MCF 10A (cell line): Measurements from ENCODE around the gene MLF2. TPM values are rescaled to one million over a fixed set of nuclear protein-coding genes. Genes with fewer than 3 reads are reported as not detected.
A peak's percentile ranks its signal among the peaks of the same experiment; 100 is the strongest.

ENCODE experiments used
- BruUV-seq: library from RNA; stranded (reverse); fragments of 400-500 nt; replicated peaks from 2 replicates; lab custom pipeline; 2021; lab: Mats Ljungman, UMichigan
- CTCF ChIA-PET: fragments of 300-600 bp; sonication (Branson Sonifier 250); formaldehyde crosslinking; extraction: SDS; loops from one replicate; lab custom pipeline; 2021; ENCODE audit warnings: antibody characterized with exemption, inconsistent platforms; lab: Yijun Ruan, JAX
- POLR2A ChIA-PET: fragments of 300-600, 350-650 bp; sonication (Branson Sonifier 250); formaldehyde crosslinking; extraction: SDS; loops from one replicate; lab custom pipeline; 2020; ENCODE audit warnings: antibody characterized with exemption, inconsistent platforms; lab: Yijun Ruan, JAX
- DNase-seq: peaks from one replicate; pipeline ENCODE4 v3.0.0-alpha.2; 2018; ENCODE audit not compliant: unreplicated experiment
- H3K27ac Mint-ChIP-seq: one replicate; pipeline ENCODE4 v1.8.0; 2022; ENCODE audit warnings: mild to moderate bottlenecking, low read depth, mixed read lengths; ENCODE audit not compliant: unreplicated experiment
- H3K27me3 Mint-ChIP-seq: one replicate; pipeline ENCODE4 v1.8.0; 2022; ENCODE audit warnings: mixed read lengths; ENCODE audit not compliant: insufficient read depth, unreplicated experiment
- H3K36me3 Mint-ChIP-seq: one replicate; pipeline ENCODE4 v1.8.0; 2022; ENCODE audit warnings: mild to moderate bottlenecking, moderate library complexity, mixed read lengths; ENCODE audit not compliant: insufficient read depth, unreplicated experiment
- H3K4me1 Mint-ChIP-seq: one replicate; pipeline ENCODE4 v1.8.0; 2022; ENCODE audit warnings: mixed read lengths; ENCODE audit not compliant: insufficient read depth, unreplicated experiment
- H3K4me3 Mint-ChIP-seq: one replicate; pipeline ENCODE4 v1.8.0; 2022; ENCODE audit warnings: mild to moderate bottlenecking, moderate library complexity, mixed read lengths; ENCODE audit not compliant: unreplicated experiment
- H3K9me3 Mint-ChIP-seq: one replicate; pipeline ENCODE4 v1.8.0; 2022; ENCODE audit warnings: mixed read lengths; ENCODE audit not compliant: unreplicated experiment
- intact Hi-C: fragments of 100-400 bp; cut with micrococcal nuclease; formaldehyde crosslinking; loops from 2 replicates; pipeline ENCODE4 v1.14.1; 2022
- total RNA-seq: library from RNA; stranded (reverse); gene quantifications from 2 replicates; pipeline ENCODE4 v1.2.3, GENCODE V29; 2022
- TF ChIP-seq, protein P1 (sequence below): fragments of 200-600 bp; IDR thresholded peaks from one replicate; pipeline ENCODE4 v1.8.0; 2022; ENCODE audit warnings: antibody characterized with exemption, mild to moderate bottlenecking; ENCODE audit not compliant: unreplicated experiment

Gene MLF2
- total RNA-seq, 1 experiment from 2014 or later, result 151 TPM

DNA sequence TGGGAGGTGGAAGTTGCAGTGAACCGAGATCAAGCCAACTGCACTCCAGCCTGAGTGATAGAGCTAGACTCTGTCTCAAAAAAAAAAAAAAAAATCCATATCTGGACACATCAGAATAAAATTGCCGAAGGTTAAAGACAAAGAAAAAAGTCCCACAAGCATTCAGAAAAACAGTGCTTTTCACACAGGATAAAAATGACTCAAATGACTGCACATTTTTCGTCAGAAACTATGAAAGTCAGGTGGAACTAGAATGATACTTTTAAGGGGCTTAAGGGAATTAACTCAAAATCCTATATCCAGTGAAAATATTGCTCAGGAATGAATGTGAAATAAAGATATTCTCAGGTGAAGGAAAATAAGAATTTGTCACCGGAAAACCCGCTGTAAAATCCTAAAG is 16.2 kb downstream of the MLF2 start:
- no peak for DNase-seq
- H3K27me3 Mint-ChIP-seq, result no peaks in the 10 kb centered on the region
- no peak overlapping the region for H3K27ac Mint-ChIP-seq
- POLR2A ChIA-PET, result interaction anchor here (0.7 to 6.6 kb wide), 7 partner anchors 12 to 340 kb away, joined by 3 to 46 read pairs (median 5); partner anchors contain the start of genes MLF2 and ZNF384
- CTCF ChIA-PET, result interaction anchor here (0.6 to 9.4 kb wide), 9 partner anchors 12 to 262 kb away, joined by 3 to 83 read pairs (median 5); partner anchors contain the start of genes MLF2 and PTMS
- no peaks in the 10 kb centered on the region for H3K9me3 Mint-ChIP-seq
- BruUV-seq, result no TSS peak
- intact Hi-C loops, result no loop called here
- H3K36me3 Mint-ChIP-seq, result peaks cover 6% of the 10 kb centered on the region
- no peak overlapping the region for H3K4me3 Mint-ChIP-seq
- TF ChIP-seq, protein P1, sequence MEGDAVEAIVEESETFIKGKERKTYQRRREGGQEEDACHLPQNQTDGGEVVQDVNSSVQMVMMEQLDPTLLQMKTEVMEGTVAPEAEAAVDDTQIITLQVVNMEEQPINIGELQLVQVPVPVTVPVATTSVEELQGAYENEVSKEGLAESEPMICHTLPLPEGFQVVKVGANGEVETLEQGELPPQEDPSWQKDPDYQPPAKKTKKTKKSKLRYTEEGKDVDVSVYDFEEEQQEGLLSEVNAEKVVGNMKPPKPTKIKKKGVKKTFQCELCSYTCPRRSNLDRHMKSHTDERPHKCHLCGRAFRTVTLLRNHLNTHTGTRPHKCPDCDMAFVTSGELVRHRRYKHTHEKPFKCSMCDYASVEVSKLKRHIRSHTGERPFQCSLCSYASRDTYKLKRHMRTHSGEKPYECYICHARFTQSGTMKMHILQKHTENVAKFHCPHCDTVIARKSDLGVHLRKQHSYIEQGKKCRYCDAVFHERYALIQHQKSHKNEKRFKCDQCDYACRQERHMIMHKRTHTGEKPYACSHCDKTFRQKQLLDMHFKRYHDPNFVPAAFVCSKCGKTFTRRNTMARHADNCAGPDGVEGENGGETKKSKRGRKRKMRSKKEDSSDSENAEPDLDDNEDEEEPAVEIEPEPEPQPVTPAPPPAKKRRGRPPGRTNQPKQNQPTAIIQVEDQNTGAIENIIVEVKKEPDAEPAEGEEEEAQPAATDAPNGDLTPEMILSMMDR, result no peak
- peaks cover 9% of the 10 kb centered on the region for H3K4me1 Mint-ChIP-seq

DNA sequence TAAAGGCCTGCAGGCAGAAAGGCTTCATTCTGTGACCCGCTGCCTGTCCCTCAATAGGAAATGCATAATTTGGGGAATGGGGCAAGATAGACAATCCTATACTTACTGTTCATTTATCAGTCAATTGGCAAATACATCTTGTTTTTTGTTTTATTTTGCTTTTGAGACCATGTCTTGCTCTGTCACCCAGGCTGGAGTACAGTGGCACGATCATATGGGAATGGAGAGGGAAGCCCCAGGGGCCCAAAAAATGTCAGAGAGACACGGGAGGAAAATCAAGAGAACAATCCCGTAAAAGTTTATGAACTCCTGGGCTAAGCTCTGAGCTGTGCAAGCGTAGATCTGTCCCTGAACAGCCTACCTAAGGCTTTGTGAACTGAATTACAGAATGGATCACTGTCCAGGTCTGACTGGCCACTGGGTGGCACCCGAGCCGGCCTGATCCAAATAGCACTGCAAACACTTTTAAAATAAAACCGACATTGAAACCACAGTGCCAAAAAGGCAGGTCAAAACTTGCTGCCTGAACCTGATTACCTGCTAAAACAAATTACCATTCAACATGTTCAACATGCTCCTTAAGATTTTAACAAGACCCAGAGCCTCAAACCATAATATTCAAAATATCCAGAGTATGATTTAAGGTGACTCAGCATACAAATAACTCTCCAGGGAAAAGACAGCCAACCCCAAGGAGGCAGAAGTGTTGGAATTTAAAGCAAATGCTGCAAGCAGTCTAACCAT is 17.3 kb downstream of the MLF2 start:
- H3K4me3 Mint-ChIP-seq, result peak overlapping the region; percentile 34
- intact Hi-C loops, result loop anchor here (1.0 kb wide), 3 partner anchors 18 to 90 kb away; partner anchors contain the start of gene MLF2
- DNase-seq, result peak; percentile 85
- TF ChIP-seq, protein P1, result peak; percentile 57
- ChIA-PET POLR2A (interaction anchor here (0.9 to 6.6 kb wide), 6 partner anchors 12 to 99 kb away, joined by 3 to 46 read pairs (median 5); partner anchors contain the start of genes COPS7A, MLF2 and ZNF384), CTCF (interaction anchor here (0.6 to 9.4 kb wide), 14 partner anchors 9 to 229 kb away, joined by 3 to 83 read pairs (median 4); partner anchors contain the start of genes MLF2 and SPSB2)
- peak overlapping the region; percentile 14 for H3K27ac Mint-ChIP-seq
- no peaks in the 10 kb centered on the region for H3K27me3 Mint-ChIP-seq
- peaks cover 16% of the 10 kb centered on the region for H3K36me3 Mint-ChIP-seq
- peaks cover 9% of the 10 kb centered on the region for H3K4me1 Mint-ChIP-seq
- no peaks in the 10 kb centered on the region for H3K9me3 Mint-ChIP-seq
- no TSS peak for BruUV-seq

DNA sequence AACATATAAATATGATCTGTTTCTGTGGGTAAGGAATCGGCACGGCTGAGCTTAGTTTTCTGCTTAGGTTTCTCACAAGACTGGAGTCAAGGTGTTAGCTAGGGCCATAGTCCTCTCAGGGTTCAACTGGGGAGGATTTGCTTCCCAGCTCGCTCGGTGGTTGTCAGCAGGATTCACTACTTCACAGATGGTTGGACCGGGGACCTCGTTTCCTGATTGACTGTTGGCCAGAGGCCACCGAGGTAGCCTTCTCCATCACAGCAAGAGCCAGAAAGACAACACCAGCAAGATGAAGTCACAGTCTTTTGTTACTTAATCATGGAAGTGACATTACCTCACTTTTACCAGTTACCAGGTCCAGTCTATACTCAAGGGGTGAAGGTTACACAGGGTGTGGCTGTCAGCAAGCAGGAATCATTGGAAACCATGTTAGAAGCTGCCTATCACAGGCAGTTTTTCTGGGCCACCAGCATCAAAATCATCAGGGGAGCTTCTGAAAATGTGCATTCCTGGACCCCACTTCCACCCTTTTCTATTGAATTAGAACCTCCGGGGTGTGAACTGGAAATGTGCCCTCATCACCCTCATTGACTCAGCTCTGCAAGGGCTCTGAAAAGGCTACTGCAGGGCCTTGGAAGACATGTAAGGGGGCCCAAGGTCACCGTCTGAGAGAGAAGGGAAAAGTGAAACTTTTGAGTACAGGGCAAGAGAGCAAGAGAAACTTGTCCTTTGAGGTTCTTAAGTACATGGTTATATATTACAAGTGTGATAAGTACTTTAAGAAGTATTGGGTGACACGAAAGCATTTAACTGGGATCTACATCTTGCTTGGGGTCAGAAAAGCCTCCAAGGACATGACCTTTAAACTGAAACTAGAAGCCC is 18.2 kb downstream of the MLF2 start:
- H3K27ac Mint-ChIP-seq, result no peak overlapping the region
- BruUV-seq, result no TSS peak
- H3K4me1 Mint-ChIP-seq, result peaks cover 9% of the 10 kb centered on the region
- H3K36me3 Mint-ChIP-seq, result peaks cover 24% of the 10 kb centered on the region
- no peak for DNase-seq
- H3K4me3 Mint-ChIP-seq, result no peak overlapping the region
- no peaks in the 10 kb centered on the region for H3K27me3 Mint-ChIP-seq
- ChIA-PET POLR2A (interaction anchor here (0.7 to 6.6 kb wide), 5 partner anchors 10 to 185 kb away, joined by 3 to 46 read pairs (median 3); partner anchors contain the start of genes COPS7A and MLF2), CTCF (interaction anchor here (0.6 to 9.4 kb wide), 16 partner anchors 8 to 230 kb away, joined by 3 to 83 read pairs (median 4); partner anchors contain the start of genes COPS7A, MLF2 and SPSB2)
- H3K9me3 Mint-ChIP-seq, result no peaks in the 10 kb centered on the region
- TF ChIP-seq, protein P1, result no peak
- intact Hi-C loops, result loop anchor here (1.0 kb wide), 3 partner anchors 19 to 91 kb away; partner anchors contain the start of gene MLF2
